ENCODE results near the gene CCDC142. TPM values are rescaled to one million over a fixed set of nuclear protein-coding genes. Genes with fewer than 3 reads are reported as not detected.
"Not testable (repeated sequence)": the region's sequence is repeated elsewhere in the genome, so short reads cannot be mapped to it uniquely, and the experiment has no call there.

The CCDC142 gene
- total RNA-seq, 2 experiments from 2014 or later = 3.7 to 5.8 TPM

GRCh38 chr2:74491648-74492544 lies 9.1 kb upstream of the CCDC142 start:
- no peaks in the 10 kb centered on the region for H3K27me3 Mint-ChIP-seq (ENCODE audit: low read depth)
- no peak overlapping the region for H3K4me3 Mint-ChIP-seq
- H3K27ac Mint-ChIP-seq = no peak overlapping the region
- CTCF ChIA-PET = interaction anchor here (1.3 to 3.9 kb wide), 2 partner anchors 9 to 95 kb away, joined by 4 to 21 read pairs; partner anchors contain the start of genes CCDC142 and TTC31
- intact Hi-C loops (cut with micrococcal nuclease) = no loop called here
- no peaks in the 10 kb centered on the region for H3K4me1 Mint-ChIP-seq (ENCODE audit: low read depth)
- no peaks in the 10 kb centered on the region for H3K9me3 Mint-ChIP-seq
- no peak for DNase-seq
- peaks cover 21% of the 10 kb centered on the region for H3K36me3 Mint-ChIP-seq (ENCODE audit: low read depth)

- CTCF ChIA-PET = no interaction called here
- peaks cover 27% of the 10 kb centered on the region for H3K36me3 Mint-ChIP-seq (ENCODE audit: low read depth)
- H3K27me3 Mint-ChIP-seq (ENCODE audit: low read depth) = no peaks in the 10 kb centered on the region
- H3K27ac Mint-ChIP-seq = no peak overlapping the region
- intact Hi-C loops (cut with micrococcal nuclease) = no loop called here
- H3K9me3 Mint-ChIP-seq = no peaks in the 10 kb centered on the region
- DNase-seq = no peak
- peaks cover 2% of the 10 kb centered on the region for H3K4me1 Mint-ChIP-seq (ENCODE audit: low read depth)
- H3K4me3 Mint-ChIP-seq = no peak overlapping the region
Measured at GRCh38 chr2:74489906-74490305, 7.1 kb upstream of the CCDC142 start.

GRCh38 chr2:74488643-74489481 lies 6.1 kb upstream of the CCDC142 start:
- H3K36me3 Mint-ChIP-seq (ENCODE audit: low read depth) = peaks cover 27% of the 10 kb centered on the region
- intact Hi-C loops (cut with micrococcal nuclease) = no loop called here
- H3K9me3 Mint-ChIP-seq = no peaks in the 10 kb centered on the region
- no peak for DNase-seq
- CTCF ChIA-PET = interaction anchor here (0.6 kb wide), 1 partner anchor 172 kb away, joined by 3 read pairs; no protein-coding TSS in a partner anchor
- no peak overlapping the region for H3K4me3 Mint-ChIP-seq
- peaks cover 6% of the 10 kb centered on the region for H3K4me1 Mint-ChIP-seq (ENCODE audit: low read depth)
- no peaks in the 10 kb centered on the region for H3K27me3 Mint-ChIP-seq (ENCODE audit: low read depth)
- no peak overlapping the region for H3K27ac Mint-ChIP-seq

GRCh38 chr2:74486141-74486540 lies 3.3 kb upstream of the CCDC142 start:
- Mint-ChIP-seq H3K27ac (no peak overlapping the region), H3K36me3 (ENCODE audit: low read depth) (peaks cover 16% of the 10 kb centered on the region), H3K9me3 (no peaks in the 10 kb centered on the region), H3K4me3 (no peak overlapping the region), H3K4me1 (ENCODE audit: low read depth) (peaks cover 15% of the 10 kb centered on the region), H3K27me3 (ENCODE audit: low read depth) (no peaks in the 10 kb centered on the region)
- DNase-seq = no peak
- CTCF ChIA-PET = interaction anchor here (8.2 kb wide), 1 partner anchor 100 kb away, joined by 144 read pairs; no protein-coding TSS in a partner anchor
- intact Hi-C loops (cut with micrococcal nuclease) = no loop called here

GRCh38 chr2:74483675-74484164 lies 922 bp upstream of the CCDC142 start:
- CTCF ChIA-PET = interaction anchor here (0.6 to 8.2 kb wide), 19 partner anchors 8 to 804 kb away, joined by 3 to 144 read pairs (median 4); partner anchors contain the start of genes HTRA2, INO80B and MRPL53
- Mint-ChIP-seq H3K36me3 (ENCODE audit: low read depth) (peaks cover 18% of the 10 kb centered on the region), H3K4me1 (ENCODE audit: low read depth) (peaks cover 32% of the 10 kb centered on the region), H3K27ac (peak overlapping the region; percentile 98), H3K4me3 (peak overlapping the region; percentile 93)
- intact Hi-C loops (cut with micrococcal nuclease) = loop anchor here (1.0 to 5.0 kb wide), 11 partner anchors 11 to 393 kb away; partner anchors contain the start of genes AUP1, HK2, HTRA2 and MRPL53
- H3K9me3 Mint-ChIP-seq; H3K27me3 Mint-ChIP-seq (ENCODE audit: low read depth); DNase-seq: not testable (repeated sequence)

- CTCF ChIA-PET = interaction anchor here (0.5 to 8.2 kb wide), 18 partner anchors 7 to 109 kb away, joined by 3 to 144 read pairs (median 6); partner anchors contain the start of genes AUP1, HTRA2, INO80B and LBX2
- Mint-ChIP-seq H3K9me3 (no peaks in the 10 kb centered on the region), H3K4me1 (ENCODE audit: low read depth) (peaks cover 32% of the 10 kb centered on the region), H3K27ac (peak overlapping the region; percentile 98), H3K27me3 (ENCODE audit: low read depth) (no peaks in the 10 kb centered on the region), H3K36me3 (ENCODE audit: low read depth) (peaks cover 16% of the 10 kb centered on the region), H3K4me3 (peak overlapping the region; percentile 93)
- DNase-seq = peak; percentile 57
- intact Hi-C loops (cut with micrococcal nuclease) = loop anchor here (2.0 to 5.0 kb wide), 2 partner anchors 235 to 353 kb away; partner anchors contain the start of gene HK2
Measured at GRCh38 chr2:74481961-74482800, 617 bp downstream of the CCDC142 start.

GRCh38 chr2:74481431-74481830 lies 1.4 kb downstream of the CCDC142 start:
- CTCF ChIA-PET = interaction anchor here (1.1 to 8.2 kb wide), 10 partner anchors 9 to 104 kb away, joined by 3 to 144 read pairs (median 9); partner anchors contain the start of genes HTRA2, INO80B, LBX2 and MRPL53
- Mint-ChIP-seq H3K9me3 (no peaks in the 10 kb centered on the region), H3K27me3 (ENCODE audit: low read depth) (no peaks in the 10 kb centered on the region), H3K27ac (no peak overlapping the region), H3K4me3 (peak overlapping the region; percentile 93), H3K4me1 (ENCODE audit: low read depth) (peaks cover 32% of the 10 kb centered on the region), H3K36me3 (ENCODE audit: low read depth) (peaks cover 16% of the 10 kb centered on the region)
- intact Hi-C loops (cut with micrococcal nuclease) = loop anchor here (5.0 kb wide), 1 partner anchor 236 kb away; no protein-coding TSS in a partner anchor
- no peak for DNase-seq

- peaks cover 22% of the 10 kb centered on the region for H3K36me3 Mint-ChIP-seq (ENCODE audit: low read depth)
- H3K9me3 Mint-ChIP-seq = no peaks in the 10 kb centered on the region
- CTCF ChIA-PET = interaction anchor here (0.9 to 1.2 kb wide), 6 partner anchors 8 to 140 kb away, joined by 3 to 5 read pairs (median 4); partner anchors contain the start of genes CCDC142, TTC31 and WBP1
- no peak overlapping the region for H3K4me3 Mint-ChIP-seq
- no peak overlapping the region for H3K27ac Mint-ChIP-seq
- no peaks in the 10 kb centered on the region for H3K27me3 Mint-ChIP-seq (ENCODE audit: low read depth)
- no peak for DNase-seq
- H3K4me1 Mint-ChIP-seq (ENCODE audit: low read depth) = peaks cover 23% of the 10 kb centered on the region
- intact Hi-C loops (cut with micrococcal nuclease) = loop anchor here (2.0 kb wide), 1 partner anchor 142 kb away; no protein-coding TSS in a partner anchor
Measured at GRCh38 chr2:74474899-74475298, 7.9 kb downstream of the CCDC142 start.

GRCh38 chr2:74474481-74474880 lies 8.3 kb downstream of the CCDC142 start:
- peak overlapping the region; percentile 12 for H3K4me3 Mint-ChIP-seq
- H3K27ac Mint-ChIP-seq = no peak overlapping the region
- intact Hi-C loops (cut with micrococcal nuclease) = loop anchor here (2.0 kb wide), 1 partner anchor 142 kb away; no protein-coding TSS in a partner anchor
- no peaks in the 10 kb centered on the region for H3K9me3 Mint-ChIP-seq
- no peaks in the 10 kb centered on the region for H3K27me3 Mint-ChIP-seq (ENCODE audit: low read depth)
- peaks cover 23% of the 10 kb centered on the region for H3K4me1 Mint-ChIP-seq (ENCODE audit: low read depth)
- no peak for DNase-seq
- CTCF ChIA-PET = interaction anchor here (0.7 to 1.1 kb wide), 3 partner anchors 9 to 139 kb away, joined by 3 to 4 read pairs (median 4); partner anchors contain the start of genes CCDC142 and TTC31
- peaks cover 21% of the 10 kb centered on the region for H3K36me3 Mint-ChIP-seq (ENCODE audit: low read depth)

- CTCF ChIA-PET = interaction anchor here (1.0 to 2.9 kb wide), 4 partner anchors 9 to 143 kb away, joined by 3 to 31 read pairs (median 4); partner anchors contain the start of genes CCDC142 and TTC31
- Mint-ChIP-seq H3K9me3 (no peaks in the 10 kb centered on the region), H3K4me1 (ENCODE audit: low read depth) (peaks cover 20% of the 10 kb centered on the region), H3K36me3 (ENCODE audit: low read depth) (peaks cover 18% of the 10 kb centered on the region), H3K27me3 (ENCODE audit: low read depth) (no peaks in the 10 kb centered on the region), H3K27ac (peak overlapping the region; percentile 98), H3K4me3 (peak overlapping the region; percentile 98)
- intact Hi-C loops (cut with micrococcal nuclease) = loop anchor here (1.0 kb wide), 3 partner anchors 10 to 19 kb away; partner anchors contain the start of genes TTC31 and WBP1
- DNase-seq = no peak
Measured at GRCh38 chr2:74472945-74473258, 9.9 kb downstream of the CCDC142 start.

Measured in activated naive CD4-positive, alpha-beta T cell treated with anti-CD3 and anti-CD28 coated beads for 36 hours (primary cell).